COLO668 (cell line): ENCODE measurements around the gene C10orf120.
A peak's percentile ranks its signal among the peaks of the same experiment; 100 is the strongest.

Experiments used
- DNase-seq: peaks from one replicate; lab custom pipeline; 2025; ENCODE audit not compliant: unreplicated experiment; lab: John Stamatoyannopoulos, UW

The C10orf120 gene

DNA sequence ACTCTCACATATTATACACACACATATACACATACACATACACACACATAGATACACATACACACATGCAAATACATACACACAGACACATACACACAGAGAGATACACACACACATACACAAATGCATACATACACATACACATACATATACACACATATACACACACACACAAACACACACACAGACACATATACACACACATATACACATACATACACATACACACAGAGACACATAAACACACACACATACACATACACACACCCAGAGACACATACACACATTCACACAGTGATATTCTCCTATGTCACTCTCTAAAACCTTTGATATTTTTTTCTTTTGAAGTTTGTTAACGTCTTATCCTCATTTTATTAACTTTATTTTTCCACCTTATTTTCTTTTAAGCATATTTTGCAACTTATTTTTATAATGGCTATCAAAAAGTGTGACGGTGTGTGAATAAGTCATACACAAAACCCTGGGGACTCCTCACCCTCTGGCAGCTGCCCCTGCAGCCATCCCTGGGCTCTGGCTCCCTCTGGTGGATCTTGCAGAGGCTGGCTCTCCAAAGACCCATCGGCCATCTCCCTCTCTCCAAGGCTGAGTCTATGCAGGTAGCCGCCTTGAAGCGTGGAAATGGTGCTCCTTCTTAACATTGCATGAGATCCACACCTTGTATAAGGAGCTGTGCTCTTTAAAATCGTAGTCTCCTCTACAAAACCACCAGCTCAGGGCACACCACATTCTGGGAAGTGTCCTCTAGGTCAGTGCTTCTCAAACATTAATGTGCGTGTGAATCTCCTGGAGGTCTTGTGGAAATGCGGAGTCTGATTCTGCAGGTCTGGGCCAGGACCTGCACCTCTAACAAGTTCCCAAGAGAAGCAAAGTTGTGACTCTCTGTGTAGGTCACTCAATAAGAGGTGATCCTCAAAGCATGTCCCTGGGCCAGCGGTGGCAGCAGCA is 4.1 kb upstream of the C10orf120 start:
- peak; percentile 45 for DNase-seq

GRCh38 chr10:122702275-122702674 is 2.6 kb upstream of the C10orf120 start:
- DNase-seq = no peak

DNA sequence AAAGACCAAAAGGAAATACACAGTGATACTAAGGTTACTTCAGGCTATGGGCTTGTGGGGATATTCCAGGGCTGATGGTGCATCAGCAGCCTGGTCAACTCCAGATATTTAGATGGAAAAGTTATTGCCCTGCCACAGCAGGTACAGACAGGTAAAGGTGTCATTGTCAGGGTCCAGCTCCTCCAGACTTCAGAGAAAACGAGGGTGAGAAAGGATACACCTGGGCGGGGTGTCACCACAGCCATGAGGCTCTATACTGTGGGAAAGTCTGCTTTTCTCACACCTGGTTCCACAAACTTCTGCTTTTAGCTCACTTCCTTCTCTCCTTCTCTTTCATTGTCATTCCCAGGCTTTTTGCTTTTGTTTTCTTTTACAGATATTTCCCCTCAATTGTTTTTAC is 2.0 kb upstream of the C10orf120 start:
- no peak for DNase-seq

- no peak for DNase-seq
These were observed 3.0 kb downstream of the C10orf120 start for GRCh38 chr10:122696687-122697086.

GRCh38 chr10:122692744-122693143 is 6.9 kb downstream of the C10orf120 start:
- no peak for DNase-seq

GRCh38 chr10:122689146-122689820 is 10.4 kb downstream of the C10orf120 start:
- DNase-seq = no peak

GRCh38 chr10:122688293-122688989 is 11.2 kb downstream of the C10orf120 start:
- no peak for DNase-seq

DNA sequence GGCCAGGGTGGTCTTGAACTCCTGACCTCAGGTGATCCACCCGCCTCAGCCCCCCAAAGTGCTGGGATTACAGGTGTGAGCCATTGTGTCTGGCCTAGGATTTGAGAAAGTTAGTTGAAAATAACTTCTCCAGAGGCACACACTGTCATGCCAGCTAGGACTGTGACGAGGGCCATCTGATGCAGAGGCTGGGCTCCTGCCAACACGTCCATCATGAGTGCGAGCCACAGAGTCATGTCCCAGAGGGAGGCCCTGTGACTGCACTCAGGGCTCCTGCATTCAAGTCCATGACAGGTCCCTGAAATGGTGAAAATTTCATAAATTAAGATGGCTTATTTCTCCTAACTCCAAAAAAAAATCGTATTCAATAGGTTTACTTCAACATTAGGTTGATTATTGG is 17.1 kb downstream of the C10orf120 start:
- no peak for DNase-seq

GRCh38 chr10:122678266-122678665 is 21.4 kb downstream of the C10orf120 start:
- DNase-seq = no peak

DNA sequence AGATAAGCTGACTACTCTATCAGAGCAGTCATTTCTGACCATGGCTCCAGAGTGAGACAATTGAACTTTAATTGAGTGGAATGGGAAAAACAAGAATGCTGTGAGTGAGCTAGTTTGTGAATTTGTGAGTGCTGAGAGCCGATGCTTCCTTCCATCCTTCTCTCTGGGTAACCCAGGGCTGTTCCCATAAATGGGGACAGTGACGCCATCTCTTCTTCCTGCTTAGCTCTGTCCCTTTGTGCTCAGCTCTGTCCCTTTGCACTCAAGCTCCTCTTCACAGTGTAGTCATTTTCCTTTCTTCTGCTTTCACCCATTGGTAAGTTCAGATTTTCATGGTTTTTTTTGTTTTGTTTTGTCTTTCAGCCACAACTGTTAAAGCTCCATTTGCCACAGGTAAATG is 24.4 kb downstream of the C10orf120 start:
- no peak for DNase-seq

- no peak for DNase-seq
These were observed 24.9 kb downstream of the C10orf120 start for GRCh38 chr10:122674781-122675180.

GRCh38 chr10:122673731-122674130 is 25.9 kb downstream of the C10orf120 start:
- no peak for DNase-seq

GRCh38 chr10:122673269-122673668 is 26.4 kb downstream of the C10orf120 start:
- no peak for DNase-seq

DNA sequence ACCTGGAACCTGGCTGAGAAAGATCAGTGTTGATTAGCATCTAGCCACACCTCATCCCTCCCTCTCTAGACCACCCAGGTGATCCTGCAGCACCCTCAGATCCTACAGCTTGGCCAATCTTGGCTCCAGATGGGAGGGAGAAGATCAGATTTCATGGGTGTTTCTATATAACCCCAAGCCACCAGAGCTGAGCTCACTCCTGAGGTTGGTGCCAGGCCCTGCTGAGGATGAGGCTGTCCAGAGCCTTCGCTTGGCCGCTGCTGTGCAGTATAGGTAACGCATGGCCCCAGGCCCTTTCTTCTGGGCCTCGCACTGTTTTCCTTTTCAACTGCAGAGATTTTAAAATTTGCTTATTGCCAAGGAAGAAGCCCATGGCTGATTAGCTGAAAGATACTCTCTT is 27.0 kb downstream of the C10orf120 start:
- DNase-seq = no peak

DNA sequence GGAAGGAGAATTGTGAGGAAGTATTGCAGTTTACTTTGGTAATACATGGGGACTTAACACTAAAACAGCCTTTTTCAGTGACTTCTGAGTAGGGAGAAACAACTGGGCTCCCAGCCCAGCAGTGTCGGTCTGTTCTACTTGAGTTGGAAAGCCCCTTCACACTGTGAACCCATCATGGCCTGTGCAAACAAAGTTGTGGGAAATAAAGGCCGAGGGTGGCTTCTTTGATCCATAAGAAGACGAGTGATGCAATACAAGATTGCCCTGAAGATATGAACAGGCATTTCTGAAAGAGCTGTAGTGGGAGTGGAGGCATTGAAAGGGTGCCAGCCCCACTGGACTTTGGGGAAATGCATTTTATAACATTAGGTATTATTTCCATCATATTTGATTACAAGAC is 28.3 kb downstream of the C10orf120 start:
- no peak for DNase-seq

DNA sequence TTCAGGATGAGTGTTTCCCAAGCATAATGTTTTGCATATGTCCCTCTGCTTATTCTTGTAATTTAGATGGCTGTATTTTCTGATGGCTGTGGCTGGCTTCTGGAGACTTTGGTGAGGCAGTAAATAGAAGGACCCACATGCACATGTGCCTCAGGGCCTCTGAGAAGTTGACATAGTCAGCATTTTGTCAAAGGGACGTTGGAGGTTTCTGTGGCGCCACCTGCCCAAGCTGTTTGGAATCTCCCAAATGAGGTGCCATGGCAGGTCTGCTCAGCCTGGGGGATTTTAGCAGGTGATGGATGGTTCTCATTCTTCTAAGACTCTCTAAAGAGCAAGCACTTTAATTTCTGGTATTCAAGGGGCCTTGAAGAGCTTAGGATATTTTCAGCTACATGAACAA is 29.8 kb downstream of the C10orf120 start:
- DNase-seq = no peak

GRCh38 chr10:122669045-122669444 is 30.6 kb downstream of the C10orf120 start:
- DNase-seq = no peak

DNA sequence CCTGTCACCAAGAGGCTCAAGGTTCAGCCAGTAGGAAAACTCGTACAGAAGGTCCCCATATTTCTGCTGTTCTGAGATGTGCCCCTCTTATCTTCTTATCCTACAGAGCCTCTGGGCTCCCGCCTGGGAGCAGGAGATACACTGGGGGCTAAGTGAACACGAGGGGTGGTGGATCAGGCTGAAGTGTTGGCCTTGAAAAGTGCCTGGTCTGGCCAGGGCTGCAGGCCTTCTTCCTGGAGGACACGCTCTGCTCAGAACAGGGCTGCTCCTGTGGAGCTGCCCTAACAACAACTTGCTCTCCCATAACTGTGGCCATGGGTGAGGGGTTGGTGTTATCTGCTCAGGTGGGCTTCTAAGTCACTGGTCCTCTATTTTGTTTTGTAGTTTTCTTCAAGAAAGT is 33.7 kb downstream of the C10orf120 start:
- no peak for DNase-seq

DNA sequence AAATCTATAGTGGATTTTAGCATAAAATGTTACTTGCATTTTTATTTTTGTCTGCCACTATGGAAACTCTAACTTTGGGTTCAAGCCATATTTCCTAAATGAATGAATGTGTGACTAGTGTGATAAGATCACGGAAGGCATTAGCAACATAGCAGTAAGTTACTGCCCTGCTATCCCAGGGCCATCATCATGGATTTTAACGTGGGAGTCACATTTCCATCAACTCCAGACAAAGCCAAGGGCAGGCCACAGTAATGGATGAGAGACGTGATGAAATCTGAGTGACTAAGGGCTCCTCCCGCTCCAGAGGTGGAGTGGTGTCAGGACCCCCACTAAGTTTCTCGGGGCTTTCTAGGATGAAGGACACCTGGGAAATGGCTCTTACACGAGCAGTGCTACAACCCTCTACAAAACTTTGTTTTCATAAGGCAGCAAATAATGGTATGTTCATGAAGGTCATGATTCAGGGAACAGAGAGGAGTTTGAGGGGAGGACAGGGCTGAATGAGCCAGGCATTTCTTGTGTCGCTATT is 34.3 kb downstream of the C10orf120 start:
- no peak for DNase-seq

GRCh38 chr10:122664501-122664900 is 35.1 kb downstream of the C10orf120 start:
- no peak for DNase-seq

DNA sequence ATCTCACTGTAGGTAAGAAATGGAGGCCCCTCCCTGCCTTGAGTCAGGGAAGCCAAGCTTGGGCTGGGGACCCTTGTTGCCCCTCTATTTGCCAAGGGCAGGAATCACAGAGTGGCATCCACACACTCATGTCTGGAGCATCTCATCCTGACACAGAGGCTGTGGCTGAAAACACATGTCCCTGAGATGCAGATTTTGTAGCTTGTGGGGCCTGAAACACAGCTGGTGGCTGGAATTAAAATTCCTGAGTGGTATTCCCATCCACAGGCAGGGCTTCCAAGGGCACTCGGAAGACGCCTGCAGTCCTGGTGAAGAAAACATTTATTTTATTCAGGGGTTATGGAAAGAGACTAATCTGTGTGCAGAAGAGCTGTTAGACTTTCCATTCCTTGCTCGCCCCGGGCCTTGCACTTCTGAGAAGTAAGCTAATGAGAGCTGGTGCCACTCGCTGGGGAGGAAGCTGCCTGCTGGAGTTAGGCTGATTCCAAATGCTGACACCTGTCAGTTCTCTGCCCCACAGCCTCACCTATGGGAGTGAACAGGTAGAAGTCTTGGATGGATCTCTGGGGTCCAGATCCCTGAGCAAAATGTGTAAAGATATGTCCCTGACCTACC is 36.0 kb downstream of the C10orf120 start:
- no peak for DNase-seq
